ENCODE data around the gene SKAP2.

GRCh38 chr7:26760501-26760900, 103.9 kb downstream of the SKAP2 start:
- TF ChIP-seq CTCF (IDR thresholded peaks at IDR 0.05) (no peak), EP300 (IDR thresholded peaks at IDR 0.05) (no peak), POLR2A (IDR thresholded peaks at IDR 0.05) (no peak), POLR2AphosphoS5 (IDR thresholded peaks at IDR 0.05) (no peak)
